Thyroid gland (tissue), 4 donors: ENCODE results near the gene PTPRN2.

Experiments
- CTCF ChIP-seq, 6 experiments: fragments of 200-600 bp in 3 of 6; fragments of 450-650 bp in 3 of 6; sonication (generic) in 3 of 6; IDR thresholded peaks; one replicate each; pipeline ENCODE4 v1.5.1; 2016 to 2019; ENCODE audit warnings: antibody characterized with exemption in 6 of 6, mild to moderate bottlenecking in 2 of 6, inconsistent platforms in 1 of 6, moderate library complexity in 1 of 6
- POLR2A ChIP-seq, 2 donors: fragments of 450-650 bp; IDR thresholded peaks; one replicate each; pipeline ENCODE4 v1.6.1; 2017; ENCODE audit warnings: antibody characterized with exemption in 2 of 2, mild to moderate bottlenecking in 2 of 2, moderate library complexity in 1 of 2

- no peak for TF ChIP-seq POLR2A (IDR thresholded peaks at IDR 0.05)
- no peak for TF ChIP-seq CTCF (IDR thresholded peaks at IDR 0.05)
These were observed 952.5 kb downstream of the PTPRN2 start for GRCh38 chr7:157635148-157635500.
